B cell (primary cell): ENCODE measurements around the gene TGFBR1. TPM values are rescaled to one million over a fixed set of nuclear protein-coding genes. Genes with fewer than 3 reads are reported as not detected.
A peak's percentile ranks its signal among the peaks of the same experiment; 100 is the strongest.

Source experiments
- ATAC-seq: fragments of 200-7000 bp; cut with Tn5 transposase; one replicate; pipeline ENCODE4 v1.10.0; 2021; ENCODE audit warnings: low read depth, mild to moderate bottlenecking, moderate number of reproducible peaks, moderate library complexity
- CTCF ChIA-PET: fragments of 350-600 bp; sonication (Branson Sonifier 250); formaldehyde crosslinking; loops from one replicate; lab custom pipeline; 2021; ENCODE audit warnings: antibody characterized with exemption, inconsistent platforms; lab: Charles Lee
- POLR2A ChIA-PET: fragments of 350-600 bp; sonication (Branson Sonifier 250); formaldehyde crosslinking; loops from one replicate; lab custom pipeline; 2021; ENCODE audit warnings: antibody characterized with exemption; lab: Charles Lee
- DNase-seq: peaks from one replicate; pipeline ENCODE4 v3.0.0; 2013
- H2AFZ ChIP-seq: 2 replicates; pipeline ENCODE4 v1.6.1; 2012; ENCODE audit warnings: mild to moderate bottlenecking, low read depth, low read length; ENCODE audit not compliant: insufficient read depth, poor library complexity, severe bottlenecking
- H3K27ac ChIP-seq, 2 donors: 1 replicate in 1 of 2; 2 replicates in 1 of 2; pipeline ENCODE4 v1.5.1; 2012 to 2013; ENCODE audit warnings: low read length in 2 of 2, mild to moderate bottlenecking in 2 of 2, moderate library complexity in 1 of 2
- H3K27me3 ChIP-seq, 4 experiments: fragments of 200-600 bp in 1 of 4; sonication (generic) in 1 of 4; replicated peaks in 1 of 4; 1 replicate in 2 of 4; 2 replicates in 2 of 4; pipeline versions ENCODE4 v1.6.1 to v1.7.0; 2013 to 2016; ENCODE audit warnings: low read length in 3 of 4, mild to moderate bottlenecking in 2 of 4, mixed read lengths in 1 of 4, moderate library complexity in 1 of 4; ENCODE audit not compliant: insufficient read depth in 4 of 4, control insufficient read depth in 3 of 4; ENCODE audit errors: control extremely low read depth in 1 of 4
- H3K36me3 ChIP-seq, 2 experiments: replicated peaks in 1 of 2; 1 replicate in 1 of 2; 2 replicates in 1 of 2; pipeline versions ENCODE4 v1.6.1 to v1.7.1; 2013; ENCODE audit warnings: low read length in 1 of 2; ENCODE audit not compliant: insufficient read depth in 2 of 2, control insufficient read depth in 1 of 2; ENCODE audit errors: control extremely low read depth in 1 of 2, extremely low read depth in 1 of 2
- H3K4me1 ChIP-seq, 2 donors: fragments of 200-600 bp in 1 of 2; sonication (generic) in 1 of 2; 1 replicate in 1 of 2; 2 replicates in 1 of 2; pipeline versions ENCODE4 v1.5.1 to v1.6.1; 2013 to 2017; ENCODE audit warnings: low read length in 2 of 2; ENCODE audit not compliant: control insufficient read depth in 2 of 2, insufficient read depth in 2 of 2
- H3K4me2 ChIP-seq: replicated peaks from 2 replicates; pipeline ENCODE3; 2012; ENCODE audit warnings: mild to moderate bottlenecking, low read depth, low read length; ENCODE audit not compliant: poor library complexity, severe bottlenecking
- H3K4me3 ChIP-seq, 5 experiments: fragments of 200-600 bp in 1 of 5; sonication (generic) in 1 of 5; 1 replicate in 3 of 5; 2 replicates in 2 of 5; pipeline versions ENCODE4 v1.5.1 to v1.7.0; 2011 to 2016; ENCODE audit warnings: low read length in 4 of 5, mild to moderate bottlenecking in 4 of 5, low read depth in 2 of 5, control low read depth in 1 of 5, moderate library complexity in 1 of 5; ENCODE audit not compliant: insufficient read depth in 1 of 5; ENCODE audit errors: control extremely low read depth in 1 of 5, extremely low read depth in 1 of 5
- H3K79me2 ChIP-seq: fragments of 200-600 bp; sonication (generic); one replicate; pipeline ENCODE4 v1.6.0; 2016; ENCODE audit warnings: low read length; ENCODE audit not compliant: control insufficient read depth, insufficient read depth
- H3K9ac ChIP-seq: fragments of 200-600 bp; sonication (generic); 2 replicates; pipeline ENCODE4 v1.6.1; 2017; ENCODE audit warnings: mild to moderate bottlenecking, low read length, moderate library complexity
- H3K9me3 ChIP-seq, 3 donors: one replicate each; pipeline versions ENCODE4 v1.6.1 to v1.7.1; 2013; ENCODE audit warnings: low read length in 2 of 3; ENCODE audit not compliant: control insufficient read depth in 2 of 3, insufficient read depth in 1 of 3; ENCODE audit errors: control extremely low read depth in 1 of 3
- H4K20me1 ChIP-seq: 2 replicates; pipeline ENCODE4 v1.6.0; 2012; ENCODE audit warnings: mild to moderate bottlenecking, low read length; ENCODE audit not compliant: insufficient read depth, control insufficient read depth, poor library complexity, severe bottlenecking
- H3K27ac Mint-ChIP-seq: one replicate; pipeline ENCODE4 v1.8.0; 2021; ENCODE audit warnings: mixed read lengths
- H3K27me3 Mint-ChIP-seq: one replicate; pipeline ENCODE4 v1.8.0; 2021; ENCODE audit warnings: mixed read lengths
- H3K4me1 Mint-ChIP-seq: one replicate; pipeline ENCODE4 v1.8.0; 2021; ENCODE audit warnings: mixed read lengths
- H3K4me3 Mint-ChIP-seq: one replicate; pipeline ENCODE4 v1.8.0; 2021; ENCODE audit warnings: mixed read lengths
- H3K9me3 Mint-ChIP-seq: one replicate; pipeline ENCODE4 v1.8.0; 2022; ENCODE audit warnings: mixed read lengths; ENCODE audit not compliant: insufficient read depth
- EZH2 ChIP-seq: IDR thresholded peaks from 2 replicates; pipeline ENCODE4 v1.6.1; 2012; ENCODE audit warnings: borderline replicate concordance, low read depth, mild to moderate bottlenecking, moderate library complexity, low read length; ENCODE audit not compliant: insufficient read depth, poor library complexity, severe bottlenecking
- WGBS: methylation state at CpG from one replicate; pipeline ENCODE4 v1.1.5; 2013; ENCODE audit warnings: missing lambda C conversion rate; ENCODE audit not compliant: insufficient coverage; 5-methylcytosine and 5-hydroxymethylcytosine counted together
- intact Hi-C: fragments of 100-400 bp; cut with micrococcal nuclease; formaldehyde crosslinking; loops from one replicate; pipeline ENCODE4 v1.10.0; 2022
- polyA plus RNA-seq: library from polyadenylated mRNA; depleted of rRNA; stranded (reverse); fragments of >200 nt; gene quantifications from 2 replicates; pipeline ENCODE4 v1.2.3, GENCODE V29; 2012
- total RNA-seq, 2 donors: library from RNA; stranded (reverse); fragments of 120-200 nt in 1 of 2; gene quantifications; 1 replicate in 1 of 2; 2 replicates in 1 of 2; pipeline versions ENCODE4 v1.2.3 to v1.2.4, GENCODE V29; 2013 to 2022
- TF ChIP-seq, protein P1 (sequence below): fragments of 200-600 bp; IDR thresholded peaks from one replicate; pipeline ENCODE4 v1.8.0; 2022; ENCODE audit warnings: antibody characterized with exemption, mild to moderate bottlenecking

TGFBR1 gene
- total and polyA plus RNA-seq, 2 donors (not counting 1 experiment from before 2014, with no cell fraction given): 3.0 to 60.7 TPM

DNA sequence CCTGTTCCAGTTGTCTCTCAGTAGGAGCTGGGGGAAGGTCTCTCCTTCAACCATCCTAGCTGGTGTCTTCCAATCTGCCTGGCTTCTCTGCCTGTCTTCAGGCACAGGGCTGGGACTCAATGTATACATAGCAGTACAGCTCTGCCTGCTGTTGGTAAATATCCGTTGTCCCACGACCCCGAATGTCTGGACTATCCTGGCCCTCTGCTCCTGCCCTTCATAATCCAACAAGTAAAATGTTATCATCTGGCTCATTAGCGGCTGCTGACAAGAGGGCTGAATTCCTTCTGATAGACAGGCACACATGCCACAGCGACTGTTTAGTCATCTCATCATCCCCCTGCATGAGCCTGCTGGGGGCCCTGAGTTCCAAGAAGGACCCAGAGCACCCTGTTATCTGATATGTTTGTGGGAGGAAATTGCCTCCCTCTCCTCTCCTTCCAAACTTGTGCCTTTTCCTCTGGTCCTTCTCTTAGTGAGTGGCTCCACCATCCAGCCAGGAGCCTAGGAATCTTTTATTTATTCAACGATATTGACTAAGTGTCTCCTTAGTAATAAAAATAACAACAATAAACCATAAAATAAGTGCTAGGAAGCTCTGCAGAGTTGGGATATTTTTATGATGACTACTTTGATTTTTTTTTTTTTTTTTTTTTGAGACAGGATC is 29.5 kb upstream of the TGFBR1 start:
- Histone ChIP-seq H3K4me2 (no peak overlapping the region), H3K27ac (no peak overlapping the region), H3K36me3 (no peaks in the 10 kb centered on the region), H3K4me1 (peaks cover 11 to 14% of the 10 kb centered on the region in 2 donors), H4K20me1 (no peaks in the 10 kb centered on the region), H2AFZ (no peak overlapping the region), H3K4me3 (no peak overlapping the region), H3K27me3 (no peaks in the 10 kb centered on the region), H3K9me3 (no peaks in the 10 kb centered on the region), H3K79me2 (no peaks in the 10 kb centered on the region), H3K9ac (no peak overlapping the region)
- DNase-seq: no peak
- H3K27me3 Mint-ChIP-seq: no peaks in the 10 kb centered on the region
- H3K4me3 Mint-ChIP-seq: no peak overlapping the region
- no peak for TF ChIP-seq EZH2
- TF ChIP-seq, protein P1, sequence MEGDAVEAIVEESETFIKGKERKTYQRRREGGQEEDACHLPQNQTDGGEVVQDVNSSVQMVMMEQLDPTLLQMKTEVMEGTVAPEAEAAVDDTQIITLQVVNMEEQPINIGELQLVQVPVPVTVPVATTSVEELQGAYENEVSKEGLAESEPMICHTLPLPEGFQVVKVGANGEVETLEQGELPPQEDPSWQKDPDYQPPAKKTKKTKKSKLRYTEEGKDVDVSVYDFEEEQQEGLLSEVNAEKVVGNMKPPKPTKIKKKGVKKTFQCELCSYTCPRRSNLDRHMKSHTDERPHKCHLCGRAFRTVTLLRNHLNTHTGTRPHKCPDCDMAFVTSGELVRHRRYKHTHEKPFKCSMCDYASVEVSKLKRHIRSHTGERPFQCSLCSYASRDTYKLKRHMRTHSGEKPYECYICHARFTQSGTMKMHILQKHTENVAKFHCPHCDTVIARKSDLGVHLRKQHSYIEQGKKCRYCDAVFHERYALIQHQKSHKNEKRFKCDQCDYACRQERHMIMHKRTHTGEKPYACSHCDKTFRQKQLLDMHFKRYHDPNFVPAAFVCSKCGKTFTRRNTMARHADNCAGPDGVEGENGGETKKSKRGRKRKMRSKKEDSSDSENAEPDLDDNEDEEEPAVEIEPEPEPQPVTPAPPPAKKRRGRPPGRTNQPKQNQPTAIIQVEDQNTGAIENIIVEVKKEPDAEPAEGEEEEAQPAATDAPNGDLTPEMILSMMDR: no peak
- H3K27ac Mint-ChIP-seq: no peak overlapping the region
- no peak for ATAC-seq
- CTCF ChIA-PET: interaction anchor here (1.6 kb wide), 1 partner anchor 100 kb away, joined by 4 read pairs; no protein-coding TSS in a partner anchor
- intact Hi-C loops: no loop called here
- H3K4me1 Mint-ChIP-seq: peaks cover 14% of the 10 kb centered on the region
- POLR2A ChIA-PET: no interaction called here
- WGBS: 100% methylated on average over 1 of the region's 6 CpGs
- H3K9me3 Mint-ChIP-seq: no peaks in the 10 kb centered on the region

DNA sequence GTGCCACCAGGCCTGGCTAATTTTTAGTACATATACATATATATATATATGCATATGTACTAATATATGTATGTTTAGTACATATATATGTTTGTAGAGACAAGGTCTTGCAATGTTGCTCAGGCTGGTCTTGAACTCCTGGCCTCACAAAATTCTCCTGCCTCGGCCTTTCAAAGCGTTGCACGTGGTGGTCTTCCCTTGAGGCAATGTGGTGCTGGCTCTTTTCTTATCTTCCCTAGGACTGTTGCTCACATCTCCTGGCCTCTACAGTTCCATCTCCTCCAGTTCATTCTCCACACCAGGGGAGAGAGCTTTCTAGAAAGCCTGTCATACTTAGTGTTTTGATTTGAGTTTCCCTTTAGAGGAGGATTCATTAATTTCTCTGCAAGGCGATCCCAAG is 28.9 kb upstream of the TGFBR1 start:
- Histone ChIP-seq H4K20me1 (no peaks in the 10 kb centered on the region), H3K79me2 (no peaks in the 10 kb centered on the region), H3K27me3 (no peaks in the 10 kb centered on the region), H3K4me1 (peaks cover 11 to 14% of the 10 kb centered on the region in 2 donors), H3K4me2 (no peak overlapping the region), H3K27ac (no peak overlapping the region), H3K9ac (no peak overlapping the region), H3K4me3 (no peak overlapping the region), H3K9me3 (no peaks in the 10 kb centered on the region), H3K36me3 (no peaks in the 10 kb centered on the region), H2AFZ (peak overlapping the region; percentile 76)
- Mint-ChIP-seq H3K9me3 (no peaks in the 10 kb centered on the region), H3K4me1 (peaks cover 14% of the 10 kb centered on the region), H3K27ac (no peak overlapping the region), H3K4me3 (no peak overlapping the region), H3K27me3 (no peaks in the 10 kb centered on the region)
- CTCF ChIA-PET: interaction anchor here (1.0 to 1.6 kb wide), 2 partner anchors 43 to 100 kb away, joined by 3 to 4 read pairs; no protein-coding TSS in a partner anchor
- POLR2A ChIA-PET: no interaction called here
- TF ChIP-seq, protein P1: no peak
- no peak for TF ChIP-seq EZH2
- WGBS: 100% methylated on average over 1 of the region's 4 CpGs
- intact Hi-C loops: no loop called here
- ATAC-seq (no peak), DNase-seq (no peak)
